ENCODE measurements around the gene CDKN1B. TPM values are rescaled to one million over a fixed set of nuclear protein-coding genes. Genes with fewer than 3 reads are reported as not detected.

The CDKN1B gene
- 14.5 to 17.5 TPM (median 15.9 TPM) in 5 replicates for total RNA-seq (2022; extraction: Qiagen RNA extraction)

GRCh38 chr12:12716793-12717585 is at the start of gene CDKN1B:
TSS of gene CDKN1B (plus strand) at chr12:12717368. CDS start at chr12:12717840, 472 bp downstream.

Other genes with a start within 250 kb of the CDKN1B start
- 7.3 to 11.2 TPM (median 9.1 TPM) in 5 replicates for gene DUSP16, start 154.5 kb upstream of the CDKN1B start, total RNA-seq (2022; extraction: Qiagen RNA extraction)
- 16.6 to 23.5 TPM (median 17.3 TPM) in 5 replicates for gene CREBL2, start 105.5 kb upstream of the CDKN1B start, total RNA-seq (2022; extraction: Qiagen RNA extraction)
- gene GPR19, start 21.2 kb upstream of the CDKN1B start, total RNA-seq (2022; extraction: Qiagen RNA extraction) = 0.70 to 1.0 TPM (median 0.90 TPM) in 5 replicates
- gene APOLD1, start 68.3 kb downstream of the CDKN1B start, total RNA-seq (2022; extraction: Qiagen RNA extraction) = 0.21 to 0.43 TPM (median 0.30 TPM) in 5 replicates
- 74.8 to 98.7 TPM (median 79.8 TPM) in 5 replicates for gene DDX47, start 96.0 kb downstream of the CDKN1B start, total RNA-seq (2022; extraction: Qiagen RNA extraction)
- gene GPRC5A, start 174.2 kb downstream of the CDKN1B start, total RNA-seq (2022; extraction: Qiagen RNA extraction) = 230 to 315 TPM (median 290 TPM) in 5 replicates
- not detected in 5 replicates for gene GPRC5D, start 234.8 kb downstream of the CDKN1B start, total RNA-seq (2022; extraction: Qiagen RNA extraction)

Measured in A549 treated with Hydrocortisone at 1 μM for 4 hours (cell line).